ENCODE measurements around the gene MMP24. TPM values are rescaled to one million over a fixed set of nuclear protein-coding genes. Genes with fewer than 3 reads are reported as not detected.
"Not testable (repeated sequence)": the region's sequence is repeated elsewhere in the genome, so short reads cannot be mapped to it uniquely, and the experiment has no call there.

The MMP24 gene
- total RNA-seq = 1 to 10 TPM in 1 of 4 donors, under 1 TPM in 3; 0.32 to 4.5 (median 0.61) TPM

GRCh38 chr20:35226126-35226883, at the start of gene MMP24:
TSS of gene MMP24 (plus strand) at chr20:35226690. CDS start at chr20:35226739, 49 bp downstream.
- no peaks in the 10 kb centered on the region for H3K9me3 ChIP-seq

GRCh38 chr20:35179292-35180212, 46.9 kb upstream of the MMP24 start:
- in situ Hi-C loops (cut with MboI; ENCODE audit: low pct_ligation_motif_present in 1 of 4, low pct_unique_long_range_greater_than_20kb in 1 of 4, low sequenced_read_pairs in 3 of 4) = no loop called here
- TF ChIP-seq POLR2AphosphoS5 (IDR thresholded peaks at IDR 0.05) (no peak), CTCF (IDR thresholded peaks at IDR 0.05) (no peak), EP300 (IDR thresholded peaks at IDR 0.05; ENCODE audit: low read depth) (no peak), POLR2A (IDR thresholded peaks at IDR 0.05) (no peak)

More at GRCh38 chr20:35226126-35226883, at the start of gene MMP24:
- 6 to 27% methylated on average over 7 to 41 of the region's 70 CpGs for WGBS, 2 donors (ENCODE audit: low coverage in 1 of 2)
- in situ Hi-C loops (cut with MboI; ENCODE audit: low pct_ligation_motif_present in 1 of 4, low pct_unique_long_range_greater_than_20kb in 1 of 4, low sequenced_read_pairs in 3 of 4) (no loop called here), intact Hi-C loops (cut with DNase I; ENCODE audit: low total_unique reads) (no loop called here)
- peak within 1 kb of the TSS in 3 of 4 donors; percentile 17 to 36 (median 18) for H3K4me3 ChIP-seq
- H3K27ac ChIP-seq = no peak within 1 kb of the TSS
- DNase-seq = no peak
- peaks cover 0 to 7% (median 5%) of the 10 kb centered on the region in 4 donors for H3K4me1 ChIP-seq
- H3K36me3 ChIP-seq = no peaks in the 10 kb centered on the region
- no peak for TF ChIP-seq EP300 (IDR thresholded peaks at IDR 0.05; ENCODE audit: low read depth)
- no peak for TF ChIP-seq CTCF (IDR thresholded peaks at IDR 0.05)
- no peak for TF ChIP-seq POLR2AphosphoS5 (IDR thresholded peaks at IDR 0.05)
- no peak for TF ChIP-seq POLR2A (IDR thresholded peaks at IDR 0.05)
- H3K27me3 ChIP-seq = peaks cover 9% of the 10 kb centered on the region

GRCh38 chr20:35180266-35180665, 46.2 kb upstream of the MMP24 start:
- no peak for TF ChIP-seq POLR2A (IDR thresholded peaks at IDR 0.05)
- TF ChIP-seq CTCF (IDR thresholded peaks at IDR 0.05) = no peak
- TF ChIP-seq EP300 (IDR thresholded peaks at IDR 0.05; ENCODE audit: low read depth) = no peak
- no peak for TF ChIP-seq POLR2AphosphoS5 (IDR thresholded peaks at IDR 0.05)
- WGBS, 2 donors (ENCODE audit: low coverage in 1 of 2) = 89 to 100% methylated on average over 2 to 5 of the region's 5 CpGs
- Histone ChIP-seq H3K9me3 (no peaks in the 10 kb centered on the region), H3K36me3 (no peaks in the 10 kb centered on the region), H3K4me1 (no peaks in the 10 kb centered on the region), H3K27me3 (no peaks in the 10 kb centered on the region), H3K4me3 (no peak overlapping the region), H3K27ac (no peak overlapping the region)
- intact Hi-C loops (cut with DNase I; ENCODE audit: low total_unique reads) = no loop called here
- in situ Hi-C loops (cut with MboI; ENCODE audit: low pct_ligation_motif_present in 1 of 4, low pct_unique_long_range_greater_than_20kb in 1 of 4, low sequenced_read_pairs in 3 of 4) = no loop called here
- DNase-seq = no peak

More at GRCh38 chr20:35179292-35180212, 46.9 kb upstream of the MMP24 start:
- H3K4me1 ChIP-seq = peaks cover 0 to 1% (median 0%) of the 10 kb centered on the region in 4 donors
- intact Hi-C loops (cut with DNase I; ENCODE audit: low total_unique reads) = no loop called here
- no peaks in the 10 kb centered on the region for H3K27me3 ChIP-seq
- 81 to 87% methylated on average over 7 to 11 of the region's 11 CpGs for WGBS, 2 donors (ENCODE audit: low coverage in 1 of 2)
- DNase-seq = no peak
- H3K4me3 ChIP-seq = no peak overlapping the region
- no peaks in the 10 kb centered on the region for H3K9me3 ChIP-seq
- no peaks in the 10 kb centered on the region for H3K36me3 ChIP-seq
- no peak overlapping the region for H3K27ac ChIP-seq

- Histone ChIP-seq H3K27me3 (no peaks in the 10 kb centered on the region), H3K4me3 (no peak overlapping the region), H3K4me1 (no peaks in the 10 kb centered on the region), H3K27ac (no peak overlapping the region), H3K36me3 (no peaks in the 10 kb centered on the region), H3K9me3 (no peaks in the 10 kb centered on the region)
- TF ChIP-seq POLR2A (IDR thresholded peaks at IDR 0.05) (no peak), POLR2AphosphoS5 (IDR thresholded peaks at IDR 0.05) (no peak), EP300 (IDR thresholded peaks at IDR 0.05; ENCODE audit: low read depth) (no peak), CTCF (IDR thresholded peaks at IDR 0.05) (no peak)
- no peak for DNase-seq
- in situ Hi-C loops (cut with MboI; ENCODE audit: low pct_ligation_motif_present in 1 of 4, low pct_unique_long_range_greater_than_20kb in 1 of 4, low sequenced_read_pairs in 3 of 4) = no loop called here
- intact Hi-C loops (cut with DNase I; ENCODE audit: low total_unique reads) = no loop called here
These were observed 44.8 kb upstream of the MMP24 start for GRCh38 chr20:35181731-35182130.

- H3K4me1 ChIP-seq; H3K36me3 ChIP-seq; H3K27me3 ChIP-seq; intact Hi-C loops (cut with DNase I; ENCODE audit: low total_unique reads); in situ Hi-C loops (cut with MboI; ENCODE audit: low pct_ligation_motif_present in 1 of 4, low pct_unique_long_range_greater_than_20kb in 1 of 4, low sequenced_read_pairs in 3 of 4); H3K27ac ChIP-seq; H3K4me3 ChIP-seq; DNase-seq; H3K9me3 ChIP-seq: not testable (repeated sequence)
- 84 to 87% methylated on average over 7 to 10 of the region's 10 CpGs for WGBS, 2 donors (ENCODE audit: low coverage in 1 of 2)
These were observed 39.7 kb upstream of the MMP24 start for GRCh38 chr20:35186691-35187289.
